GM19099 (cell line): ENCODE measurements around the gene CACNA1F.
A peak's percentile ranks its signal among the peaks of the same experiment; 100 is the strongest.

ENCODE experiments used
- POLR2A ChIP-seq: IDR thresholded peaks from 3 replicates; pipeline ENCODE4 v1.6.1; 2011; ENCODE audit warnings: low read depth; ENCODE audit not compliant: insufficient read length; ENCODE audit errors: extremely low read depth

Gene CACNA1F

DNA sequence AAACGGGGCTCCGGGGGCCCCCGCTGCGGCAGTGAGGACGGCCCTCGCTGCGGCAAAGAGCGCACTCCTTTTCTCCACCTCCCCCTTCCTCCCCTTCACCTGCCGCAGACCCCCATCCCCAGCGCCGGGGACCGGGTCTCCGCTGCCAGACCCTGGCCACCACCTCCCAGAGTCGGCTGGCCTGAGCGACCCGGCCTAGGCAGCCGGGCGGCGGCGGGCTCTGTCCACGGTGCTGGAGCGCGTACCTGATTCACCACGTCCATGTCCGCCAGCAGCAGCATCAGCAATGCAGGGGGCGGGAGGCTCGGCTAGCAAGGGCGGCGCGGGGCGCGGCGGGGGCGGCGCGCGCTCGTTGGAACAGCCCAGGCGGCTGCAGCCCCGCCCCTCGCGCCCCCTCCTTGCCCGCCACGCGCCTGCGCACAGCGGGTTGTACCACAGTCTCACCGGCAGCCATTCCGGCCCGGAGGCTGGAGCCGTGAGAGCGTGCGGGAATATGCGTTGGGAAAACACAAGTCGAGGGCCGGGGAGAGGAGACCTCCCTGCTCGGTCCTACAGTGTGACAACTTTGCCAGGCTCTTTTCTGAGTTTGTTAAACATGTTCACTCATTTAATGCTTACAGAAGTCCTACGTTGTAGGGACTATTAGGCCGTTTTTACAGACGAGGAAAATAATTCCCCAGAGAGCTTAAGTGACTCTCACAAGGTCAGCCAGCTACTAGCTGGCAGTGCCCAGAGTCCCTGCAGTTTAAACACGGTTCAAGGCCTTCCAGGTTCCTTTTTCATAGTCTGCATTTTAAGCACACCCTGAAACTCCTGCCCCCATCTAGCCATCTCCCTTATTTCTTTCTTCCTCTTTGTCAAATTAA lies 33.0 kb downstream of the CACNA1F start, which contains the start of gene SYP:
Gene SYP (minus strand): TSS at position 288 of the 866 bp plus-strand sequence. CDS start 7 bp downstream, at position 281.
- TF ChIP-seq POLR2A: peak; percentile 82

DNA sequence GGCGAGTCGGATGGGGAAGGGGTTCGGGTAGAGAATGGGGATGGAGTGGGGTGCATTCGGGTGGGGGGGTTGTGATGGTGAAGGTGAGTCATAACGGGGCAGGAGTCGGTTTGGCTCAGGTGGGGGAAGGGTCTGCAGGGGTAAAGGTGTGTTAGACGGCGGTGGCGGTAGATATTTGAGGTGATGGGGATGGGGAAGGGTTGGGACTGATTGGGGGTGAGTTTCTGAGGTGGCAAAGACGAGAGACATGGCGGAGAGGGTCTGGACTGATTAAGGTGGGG lies 33.9 kb downstream of the CACNA1F start:
- TF ChIP-seq POLR2A: no peak

DNA sequence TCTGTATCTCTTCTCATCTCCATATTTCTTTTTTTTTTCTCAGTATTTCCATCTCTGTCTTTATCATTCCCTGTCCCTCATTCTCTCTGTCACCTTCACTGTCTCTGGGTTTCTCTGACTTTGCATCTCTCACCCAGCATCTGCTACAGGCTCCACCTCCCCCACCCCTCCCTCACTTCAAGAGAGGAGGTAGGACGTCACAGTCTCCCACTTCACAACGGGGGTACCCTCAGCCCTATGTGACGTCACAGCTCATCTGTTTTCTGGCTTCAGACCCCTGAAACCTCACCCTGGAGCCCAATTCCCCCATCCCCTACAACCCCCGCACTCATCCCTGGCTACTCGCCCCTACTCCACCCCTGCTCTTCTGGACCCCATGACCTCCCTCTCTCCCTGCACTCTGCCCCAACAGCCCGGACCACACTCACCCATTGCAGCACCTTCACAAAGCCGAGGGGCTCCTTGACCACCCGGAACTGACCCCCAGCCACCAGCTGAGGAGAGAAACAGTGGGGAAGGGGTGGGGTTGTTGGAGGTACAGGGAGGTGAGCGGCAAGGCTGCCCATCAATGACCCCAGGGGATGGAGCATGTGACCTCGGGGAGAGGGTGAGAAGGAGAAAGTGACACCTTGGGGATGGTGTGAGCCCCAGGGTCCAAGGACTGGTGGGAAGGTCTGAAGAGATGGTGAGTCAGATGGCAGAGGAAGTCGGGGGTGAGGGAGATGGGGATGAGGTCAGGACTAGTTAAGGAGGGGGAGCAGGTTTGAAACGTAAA lies 34.4 kb downstream of the CACNA1F start:
- TF ChIP-seq POLR2A: no peak

DNA sequence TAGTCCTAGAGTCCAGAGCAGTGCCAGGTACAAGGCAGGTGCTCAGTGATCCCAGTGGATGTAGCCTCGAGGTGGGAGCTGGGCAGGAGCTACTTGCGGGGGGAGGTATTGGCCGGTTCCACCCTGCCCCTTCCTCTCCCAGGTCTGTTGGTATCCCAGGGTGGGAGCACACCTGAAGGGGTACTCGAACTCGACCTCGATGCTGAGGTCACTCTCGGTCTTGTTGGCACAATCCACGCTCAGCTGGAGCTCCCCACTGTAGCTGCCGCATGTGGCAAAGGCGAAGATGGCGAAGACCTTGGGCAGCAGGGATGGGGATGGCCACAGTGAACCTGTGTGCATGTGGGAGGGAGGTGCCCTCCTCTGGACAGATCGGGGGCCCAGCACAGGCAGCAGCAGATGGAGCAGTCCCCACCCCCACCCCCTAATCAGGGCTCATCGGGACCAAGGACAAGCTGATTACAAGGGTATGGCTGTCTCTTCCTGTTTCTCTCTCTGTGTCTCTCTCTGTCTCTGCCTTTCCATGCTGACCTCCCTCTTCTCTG lies 35.5 kb downstream of the CACNA1F start:
- TF ChIP-seq POLR2A: no peak

DNA sequence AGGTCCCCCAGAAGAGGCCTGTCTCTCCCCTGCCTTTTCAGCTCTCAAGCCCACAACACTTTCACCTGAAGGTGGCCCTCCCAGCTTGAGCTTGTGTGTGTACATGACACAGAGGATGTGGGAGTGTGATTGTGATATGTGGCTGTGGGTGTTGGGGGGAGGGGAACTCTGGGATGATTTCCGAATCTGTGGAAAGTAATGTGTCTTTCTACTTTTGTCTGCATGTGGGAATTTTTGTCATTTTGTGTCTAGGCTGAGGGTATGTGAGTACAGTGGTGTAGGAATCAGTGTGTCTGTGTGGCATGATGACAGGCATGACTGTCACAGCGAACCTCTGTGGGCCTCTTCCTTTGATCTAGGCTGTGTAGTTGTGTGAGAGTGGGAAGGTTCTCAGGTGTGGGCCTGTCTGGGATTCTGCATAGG lies 39.6 kb downstream of the CACNA1F start:
- no peak for TF ChIP-seq POLR2A

DNA sequence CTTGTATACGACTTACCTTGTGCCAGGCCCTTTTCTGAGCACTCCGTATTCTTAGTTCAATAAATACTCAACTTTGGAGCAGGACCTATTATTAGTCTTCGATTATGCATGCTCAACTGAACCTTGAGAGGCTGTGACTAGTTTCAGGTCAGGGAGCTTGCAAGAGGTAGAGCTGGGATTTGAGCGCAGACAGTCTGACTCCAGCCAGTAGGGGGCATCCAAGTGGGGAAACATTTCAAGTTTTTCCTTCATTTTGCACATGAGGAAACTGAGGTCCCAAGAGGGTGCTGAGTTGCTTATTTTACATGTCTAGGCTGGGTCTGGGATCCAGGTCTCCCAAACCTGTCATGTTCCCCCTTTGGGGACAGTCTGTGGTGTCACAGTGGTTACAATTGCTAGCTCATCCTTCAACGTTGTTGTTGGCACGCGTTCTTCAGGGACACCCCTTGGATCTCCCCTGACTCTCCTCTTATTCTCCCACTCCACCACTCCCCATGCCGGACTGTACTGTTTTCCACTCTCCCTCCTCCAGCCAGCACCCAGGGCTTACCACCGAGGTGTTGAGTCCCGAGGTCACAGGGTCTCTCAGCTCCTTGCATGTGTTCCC lies 40.3 kb downstream of the CACNA1F start:
- TF ChIP-seq POLR2A: no peak

DNA sequence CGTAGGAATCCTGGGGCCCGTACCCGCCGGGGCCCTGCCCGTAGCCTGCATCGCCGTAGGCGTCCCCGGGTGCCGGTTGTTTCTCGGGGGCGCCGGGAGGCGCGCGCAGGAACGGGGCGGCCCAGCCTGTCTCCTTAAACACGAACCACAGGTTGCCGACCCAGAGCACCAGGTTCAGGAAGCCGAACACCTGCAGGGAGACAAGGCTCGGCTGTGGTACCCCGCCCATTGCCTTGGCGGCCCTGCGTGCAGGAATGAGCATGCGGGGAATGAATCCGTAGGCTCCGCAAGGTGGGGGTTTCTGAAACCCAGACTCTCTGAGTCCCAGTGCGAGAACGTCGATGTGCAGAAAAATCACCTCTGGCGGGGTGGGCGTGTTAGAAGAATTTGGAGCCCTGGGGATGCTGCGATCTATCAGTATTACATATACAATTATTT lies 41.5 kb downstream of the CACNA1F start:
- no peak for TF ChIP-seq POLR2A

DNA sequence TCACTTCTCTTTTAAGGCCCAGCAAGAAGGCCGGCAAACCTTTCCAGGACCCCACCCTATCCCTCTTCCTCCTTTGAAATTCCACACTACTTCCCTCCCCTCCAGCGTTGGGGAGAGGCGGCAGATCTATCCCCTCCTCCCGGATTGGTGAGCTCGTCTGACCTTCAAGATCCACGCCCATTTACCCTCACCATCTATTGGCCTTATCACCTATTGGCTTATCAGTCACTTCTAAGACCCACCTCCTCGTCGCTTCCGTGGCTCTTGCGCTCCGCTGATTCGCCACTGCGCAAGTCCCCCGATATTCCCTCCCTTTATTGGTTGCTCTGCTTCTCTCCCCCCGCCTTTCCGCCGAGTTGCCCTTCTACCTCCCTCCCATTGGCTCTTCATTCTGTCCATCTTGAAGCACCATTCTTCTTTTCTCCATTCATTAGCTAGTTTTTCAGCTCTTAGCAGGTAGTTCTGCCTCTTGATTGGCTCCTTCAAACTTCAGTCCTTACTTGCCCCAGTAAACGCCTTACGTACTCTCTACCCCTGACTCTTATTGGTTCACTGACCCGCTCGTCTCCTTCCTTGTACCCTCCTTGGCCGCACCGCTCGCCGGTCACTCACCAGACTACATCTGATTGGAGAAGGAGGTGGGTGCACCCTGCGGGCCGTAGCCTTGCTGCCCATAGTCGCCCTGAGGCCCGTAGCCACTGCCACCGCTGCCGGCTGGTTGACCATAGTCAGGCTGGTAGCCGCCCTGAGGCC lies 42.1 kb downstream of the CACNA1F start:
- peak; percentile 85 for TF ChIP-seq POLR2A

DNA sequence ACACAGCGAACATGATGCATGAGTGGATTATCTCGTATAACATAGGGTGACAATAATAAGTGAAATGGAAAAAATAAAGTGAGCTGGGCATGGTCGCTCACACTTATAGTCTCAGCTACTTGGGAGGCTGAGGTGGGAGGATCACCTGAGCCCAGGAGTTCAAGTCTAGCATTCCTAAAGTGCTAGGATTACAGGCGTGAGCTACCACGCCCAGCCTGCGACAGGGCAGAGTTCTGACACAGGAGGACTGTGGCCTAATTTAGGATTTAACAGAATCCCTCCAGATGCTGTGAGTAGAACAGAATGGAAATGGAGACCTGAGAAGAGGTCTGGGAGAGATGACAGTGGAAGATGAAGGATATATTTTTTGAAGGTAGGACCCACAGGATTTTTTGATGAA lies 43.5 kb downstream of the CACNA1F start:
- TF ChIP-seq POLR2A: no peak

DNA sequence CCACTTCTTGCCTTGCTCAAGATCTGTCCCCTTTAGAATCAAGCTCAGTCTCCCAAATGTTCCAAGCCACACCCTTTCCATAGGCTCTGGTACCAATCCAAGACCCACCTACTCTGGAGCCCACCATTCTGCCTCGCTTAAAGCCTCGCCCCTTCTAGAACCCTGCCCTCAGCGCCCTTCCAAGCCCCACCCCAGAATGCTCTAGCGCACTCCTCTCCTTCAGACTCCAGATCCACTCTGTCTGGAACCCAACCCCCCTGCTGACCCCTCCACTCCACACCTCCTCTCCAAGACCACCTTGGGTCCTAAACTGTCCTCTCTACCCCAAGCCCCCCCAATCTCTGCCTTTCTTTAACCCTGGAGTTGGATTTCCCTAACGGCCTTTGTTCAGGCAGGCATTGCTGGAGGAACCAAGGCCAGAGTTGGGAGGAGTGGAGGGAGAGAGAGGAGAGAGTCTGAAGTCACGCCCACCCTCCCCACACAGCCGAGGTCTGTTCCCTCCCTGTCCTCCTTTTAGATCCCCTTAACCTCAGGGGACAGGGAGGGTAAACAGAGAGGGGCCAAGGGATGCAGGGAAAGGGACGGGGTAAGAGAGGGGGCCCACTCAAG lies 44.6 kb downstream of the CACNA1F start:
- TF ChIP-seq POLR2A: no peak

DNA sequence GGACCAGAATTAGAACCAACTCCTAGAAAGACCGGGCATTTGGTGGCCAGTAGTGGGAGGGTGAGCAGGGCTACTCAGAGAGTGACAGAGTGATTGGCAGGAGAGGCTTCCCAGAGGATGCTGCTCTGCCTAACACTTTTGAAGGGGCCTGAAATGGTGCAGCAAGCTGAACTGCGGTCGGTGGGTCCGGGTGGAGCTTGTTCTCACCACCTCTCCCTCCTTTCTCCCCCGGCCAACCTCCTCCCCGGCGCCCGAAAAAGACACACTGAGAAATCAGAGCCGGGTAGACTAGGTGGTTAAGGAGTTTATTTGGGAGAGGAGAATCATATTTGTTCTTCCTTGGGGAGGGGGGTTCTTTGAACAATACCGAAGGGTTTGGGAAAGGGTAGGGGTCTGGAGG lies 45.6 kb downstream of the CACNA1F start:
- no peak for TF ChIP-seq POLR2A

DNA sequence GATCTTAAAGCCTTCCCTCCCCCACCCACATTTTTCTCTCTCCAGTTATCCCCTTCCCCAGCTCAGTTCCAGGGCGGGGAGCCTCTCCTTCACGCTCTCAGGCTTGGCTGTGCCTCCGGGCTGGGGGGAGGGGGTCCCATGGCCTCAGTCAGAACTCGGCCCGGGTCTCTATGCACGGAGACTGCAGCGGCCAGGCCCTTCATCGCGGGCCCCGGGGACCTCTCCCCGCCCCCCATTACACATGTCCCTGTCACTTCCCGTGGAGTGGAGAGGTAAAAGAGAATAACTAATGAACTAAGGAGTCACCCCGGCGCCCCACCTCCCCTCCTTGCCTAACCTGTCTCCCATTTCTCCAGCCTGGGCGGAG lies 46.1 kb downstream of the CACNA1F start:
- no peak for TF ChIP-seq POLR2A

DNA sequence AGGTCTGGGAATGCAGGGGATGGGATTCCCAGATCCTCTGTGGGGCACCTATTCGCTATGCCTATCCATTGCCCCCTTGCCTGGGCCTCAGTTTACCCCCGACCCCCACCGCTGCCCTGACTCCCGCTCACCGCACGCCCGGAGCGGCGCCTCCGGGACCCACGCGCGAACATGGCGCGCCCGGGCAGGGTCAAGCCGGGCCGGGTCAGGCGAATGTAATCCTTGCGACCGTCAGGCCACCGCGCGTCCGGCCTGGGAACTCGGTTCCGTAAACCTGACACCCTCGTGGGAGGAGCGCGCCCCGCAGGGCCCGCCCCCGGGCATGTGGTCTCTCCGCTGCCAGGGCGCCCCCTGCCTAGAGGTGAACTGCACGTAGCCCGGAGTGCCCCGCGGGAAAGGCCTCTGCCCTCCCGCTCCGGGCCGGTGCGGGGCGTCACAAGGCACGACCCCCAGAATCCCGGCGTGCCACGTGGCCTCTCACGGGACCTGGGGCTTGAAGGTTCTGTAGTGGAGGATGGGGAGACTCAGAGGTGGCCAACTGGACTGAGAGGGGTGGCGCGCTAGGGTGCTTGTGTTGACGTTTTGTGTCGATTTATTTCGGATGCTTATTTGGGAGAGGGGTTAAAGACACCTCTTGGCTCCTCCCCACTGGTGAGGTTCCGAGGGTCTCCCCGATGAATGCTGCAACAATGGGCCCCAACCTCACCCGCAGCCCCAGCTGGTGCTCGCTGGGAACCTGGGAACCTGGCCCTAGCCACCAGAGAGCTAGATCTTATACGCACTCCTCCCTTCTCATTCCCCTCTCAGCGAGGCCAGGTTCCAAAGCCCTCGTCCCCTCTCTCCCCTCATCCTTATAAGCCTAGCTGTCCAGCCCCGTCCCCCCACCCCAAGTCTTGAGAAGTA lies 46.8 kb downstream of the CACNA1F start, which contains the start of gene PRICKLE3:
Gene PRICKLE3 (minus strand): TSS at position 249 of the 903 bp plus-strand sequence. CDS start 76 bp downstream, at position 173.
- TF ChIP-seq POLR2A: peak; percentile 69
